ENCODE measurements around the gene SCN8A.

The SCN8A gene

GRCh38 chr12:51722431-51722830, 131.4 kb downstream of the SCN8A start:
- DNase-seq: no peak

DNA sequence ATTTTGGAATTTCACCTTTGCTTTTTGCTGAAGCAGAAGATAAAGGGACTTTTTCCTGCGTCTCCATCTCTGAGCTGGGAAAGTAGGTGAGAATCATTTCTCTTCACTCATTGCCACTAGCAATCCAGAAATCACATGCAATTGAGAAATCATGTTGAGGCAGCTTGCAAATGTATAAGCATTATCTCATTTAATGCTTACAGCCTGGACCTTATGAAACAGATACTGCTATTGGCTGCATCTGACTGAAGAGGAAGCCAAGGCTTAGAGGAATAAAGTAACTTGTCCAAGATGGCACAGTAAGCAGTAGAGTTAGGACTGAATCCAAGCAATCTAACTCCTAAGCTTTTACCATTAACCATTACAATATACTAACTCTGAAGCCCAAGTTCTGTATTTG, 135.1 kb downstream of the SCN8A start:
- DNase-seq: no peak

DNA sequence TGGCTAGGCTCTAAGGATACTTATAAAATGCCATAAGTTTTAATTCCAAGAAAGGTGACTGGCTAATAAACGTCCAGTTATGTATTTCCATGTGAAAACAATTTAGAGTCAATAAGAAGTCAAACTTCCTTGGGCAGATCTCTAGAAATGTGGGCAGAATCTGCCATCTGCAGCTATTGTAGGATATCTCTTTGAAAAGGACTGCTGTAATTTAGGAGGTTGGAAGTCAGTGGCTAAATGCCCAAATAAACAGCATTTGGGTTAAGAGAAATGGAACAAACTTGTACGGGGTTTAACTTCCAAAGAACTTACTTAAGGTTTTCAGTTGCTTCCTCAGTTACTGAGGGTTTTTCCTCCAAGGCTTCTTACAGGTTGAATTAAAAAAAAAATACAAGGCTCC, 135.9 kb downstream of the SCN8A start:
- no peak for DNase-seq

DNA sequence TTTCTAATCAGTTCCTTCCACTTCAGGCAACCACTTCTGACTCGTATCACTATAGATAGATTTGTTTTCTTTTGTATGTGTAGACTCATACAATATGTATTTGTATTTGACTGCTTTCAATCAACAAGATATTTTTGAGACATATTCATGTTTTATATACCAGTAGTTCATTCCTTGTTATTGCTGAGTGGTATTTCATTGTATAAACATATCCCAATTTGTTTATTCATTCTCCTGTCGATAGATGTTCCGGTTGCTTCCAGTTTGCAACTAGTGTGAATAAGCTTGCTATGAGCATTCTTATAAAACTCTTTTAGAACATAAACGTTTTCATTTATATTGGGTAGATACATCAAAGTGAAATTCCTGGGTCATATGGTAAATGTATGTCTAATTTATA, 138.3 kb downstream of the SCN8A start:
- no peak for DNase-seq

DNA sequence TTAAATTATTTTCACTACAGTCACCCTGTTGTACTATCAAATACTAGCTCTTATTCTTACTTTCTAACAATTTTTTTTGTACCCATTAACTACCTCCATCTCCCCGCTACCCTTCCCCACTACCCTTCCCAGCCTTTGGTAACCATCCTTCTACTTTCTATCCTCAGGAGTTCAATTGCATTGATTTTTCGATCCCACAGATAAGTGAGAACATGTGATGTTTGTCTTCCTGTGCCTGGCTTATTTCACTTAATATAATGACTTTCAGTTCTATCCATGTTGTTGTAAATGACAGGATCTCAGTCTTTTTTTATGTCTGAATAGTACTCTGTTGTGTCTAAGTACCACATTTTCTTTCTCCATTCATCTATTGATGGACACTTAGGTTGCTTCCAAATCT, 139.7 kb downstream of the SCN8A start:
- DNase-seq: no peak

DNA sequence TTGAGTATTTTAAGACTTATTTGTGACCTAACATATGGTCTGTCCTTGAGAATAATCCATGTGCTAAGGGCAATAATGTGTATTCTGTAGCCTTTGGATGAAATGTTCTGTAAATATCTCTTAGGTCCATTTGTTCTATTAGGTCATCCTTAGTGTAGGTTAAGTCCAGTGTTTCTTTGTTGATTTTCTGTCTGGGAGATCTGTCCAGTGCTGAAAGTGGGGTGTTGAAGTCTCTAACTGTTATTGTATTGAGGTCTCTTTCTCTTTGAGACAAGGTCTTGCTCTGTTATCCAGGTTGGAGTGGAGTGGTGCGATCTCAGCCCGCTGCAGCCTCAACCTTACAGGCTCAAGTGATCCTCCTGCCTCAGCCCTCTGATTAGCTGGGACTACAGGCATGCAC, 149.5 kb downstream of the SCN8A start:
- DNase-seq: no peak

GRCh38 chr12:51744235-51744634, 153.2 kb downstream of the SCN8A start:
- no peak for DNase-seq

- DNase-seq: no peak
Measured at GRCh38 chr12:51744957-51745356, 153.9 kb downstream of the SCN8A start.

DNA sequence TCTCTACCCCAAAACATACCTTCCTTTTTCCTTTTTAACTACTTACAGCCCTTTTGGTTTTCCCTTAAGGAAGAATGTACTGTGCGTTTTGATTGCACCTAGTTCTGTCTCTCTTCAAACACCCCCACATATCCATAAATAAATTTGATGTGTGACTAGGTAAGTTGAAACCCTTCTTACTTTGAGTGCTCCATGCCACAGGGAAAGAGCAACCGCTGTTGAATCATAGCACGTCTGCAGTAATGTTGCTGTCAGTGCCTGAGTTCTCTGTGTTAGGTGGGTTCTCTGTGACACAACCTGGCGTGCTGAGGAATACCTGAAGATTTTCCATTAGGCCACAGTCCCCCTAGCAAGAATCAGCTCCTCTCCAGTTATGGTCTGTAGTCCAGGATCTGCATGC, 155.4 kb downstream of the SCN8A start:
- no peak for DNase-seq

DNA sequence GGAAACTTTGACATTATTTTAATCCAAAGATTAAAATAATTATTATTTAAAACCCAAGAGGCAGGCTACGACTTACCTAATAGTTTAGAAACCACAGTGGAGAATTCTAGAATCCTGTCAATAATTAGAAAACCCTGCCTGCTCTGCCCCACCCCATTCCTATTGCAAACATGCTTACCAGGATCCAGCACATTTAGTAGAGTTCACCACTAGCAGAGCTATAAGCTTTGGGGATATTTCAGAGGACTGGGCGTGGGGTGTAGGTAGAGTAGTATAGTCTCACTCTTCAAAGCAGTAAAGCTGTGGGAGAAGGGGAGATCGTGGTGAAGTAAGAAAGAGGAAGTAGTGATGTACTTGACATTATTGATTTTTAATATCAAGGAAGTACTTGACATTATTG, 157.2 kb downstream of the SCN8A start:
- DNase-seq: no peak

GRCh38 chr12:51749206-51749985, 158.4 kb downstream of the SCN8A start:
- DNase-seq: no peak

DNA sequence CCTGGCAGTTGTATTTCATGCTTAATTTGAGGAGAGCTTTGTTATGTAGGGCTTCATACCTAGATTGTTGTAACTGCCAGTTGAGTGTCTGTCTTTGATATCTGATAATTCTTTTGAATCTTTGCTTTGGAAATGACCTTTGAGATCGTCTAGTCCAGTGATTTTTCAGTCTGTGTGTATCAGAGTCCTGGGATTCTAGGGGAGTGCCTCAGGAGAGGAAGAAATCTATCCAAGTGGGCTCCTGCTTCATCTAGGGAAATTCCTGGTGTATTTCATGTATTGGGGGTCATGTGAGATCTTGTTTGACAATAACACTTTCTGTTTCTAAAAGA, 158.9 kb downstream of the SCN8A start:
- no peak for DNase-seq

DNA sequence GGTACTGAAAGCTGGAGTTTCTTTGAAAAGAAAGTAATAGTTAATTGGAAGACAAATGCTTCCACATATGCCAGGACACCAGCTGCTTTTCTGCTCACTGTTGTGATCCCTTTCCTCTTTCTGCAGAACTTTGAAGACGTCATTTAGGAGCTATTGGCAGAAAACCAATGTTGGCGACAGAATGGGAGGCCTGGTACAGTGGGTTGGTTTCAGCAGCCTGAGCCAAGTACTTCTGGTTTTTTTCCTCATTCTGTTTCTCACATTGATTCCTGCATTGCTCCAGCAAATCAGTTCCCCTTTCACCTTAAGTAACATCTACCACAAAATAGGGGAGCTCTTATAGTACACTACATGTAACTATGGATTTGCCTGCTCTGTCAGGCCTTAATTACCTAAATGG, 160.6 kb downstream of the SCN8A start:
- DNase-seq: no peak

GRCh38 chr12:51752234-51752889, 161.3 kb downstream of the SCN8A start:
- DNase-seq: no peak

GRCh38 chr12:51753980-51754675, 163.1 kb downstream of the SCN8A start:
- DNase-seq: no peak

- DNase-seq: no peak
Measured at GRCh38 chr12:51755251-51755650, 164.2 kb downstream of the SCN8A start.

DNA sequence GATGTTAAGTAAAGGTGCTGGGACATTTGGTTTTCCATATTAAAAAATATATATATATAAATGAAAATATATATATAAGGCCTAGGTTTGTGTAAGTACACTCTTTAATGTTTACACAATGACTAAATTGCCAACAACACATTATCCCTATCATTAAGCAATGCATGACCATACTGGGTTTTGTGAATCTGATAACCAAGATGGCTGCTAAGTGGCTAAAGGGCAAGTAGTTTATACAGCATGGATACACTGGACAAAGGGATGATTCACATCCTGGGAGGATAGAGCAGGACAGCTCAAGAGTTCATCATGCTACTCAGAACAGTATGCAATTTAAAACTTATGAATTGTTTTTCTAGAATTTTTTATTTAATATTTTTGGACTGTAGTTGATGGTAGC, 168.1 kb downstream of the SCN8A start:
- DNase-seq: no peak

- DNase-seq: no peak
Measured at GRCh38 chr12:51759695-51760094, 168.7 kb downstream of the SCN8A start.

DNA sequence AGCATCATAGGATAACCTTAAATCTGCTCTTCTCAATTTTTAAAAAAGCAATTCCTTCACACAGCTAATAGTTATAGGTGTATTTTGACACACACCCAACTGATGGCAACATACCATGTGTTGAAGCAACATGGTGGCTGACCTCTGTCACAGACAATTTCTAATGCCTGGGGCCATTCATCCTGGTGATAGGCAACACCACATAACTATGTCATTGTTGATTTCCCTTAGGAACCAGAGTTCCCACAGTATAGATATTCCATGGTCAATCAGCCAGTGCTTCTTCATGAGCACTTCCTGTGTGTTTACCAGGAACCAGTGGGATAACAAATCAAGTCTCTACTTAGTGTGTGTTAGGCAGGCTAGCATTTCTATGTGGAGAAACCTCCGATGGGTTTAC, 169.2 kb downstream of the SCN8A start:
- no peak for DNase-seq

GRCh38 chr12:51763743-51764142, 172.7 kb downstream of the SCN8A start:
- no peak for DNase-seq

DNA sequence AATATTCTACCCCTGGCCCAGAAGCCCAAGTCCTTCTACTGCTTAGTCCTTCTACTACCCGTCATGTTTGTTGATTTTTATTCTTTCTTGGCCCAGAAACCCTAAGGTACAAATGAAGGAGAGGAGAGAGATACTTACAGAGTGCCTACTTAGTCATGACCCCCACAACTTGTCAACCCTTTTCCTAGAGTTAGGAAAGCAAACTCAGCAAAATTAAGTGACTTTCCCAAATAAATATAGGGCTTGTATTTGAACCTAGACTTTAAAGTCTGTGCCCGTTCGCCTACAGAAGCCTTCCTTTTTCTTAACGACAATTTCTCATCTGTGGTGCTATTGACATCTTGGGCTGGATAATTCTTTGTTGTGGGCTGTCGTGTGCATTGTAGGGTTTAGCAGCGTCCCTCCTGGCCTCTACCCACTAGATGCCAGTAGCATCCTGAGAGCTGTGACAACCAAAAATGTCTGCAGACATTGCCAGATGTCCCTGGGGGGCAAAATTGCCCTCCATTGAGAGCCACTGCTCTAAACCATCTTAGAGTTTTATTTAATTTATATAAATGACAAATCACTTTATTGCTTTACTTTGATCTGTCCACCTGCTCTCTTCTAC, 175.1 kb downstream of the SCN8A start:
- DNase-seq: no peak

GRCh38 chr12:51771008-51771407, 180.0 kb downstream of the SCN8A start:
- DNase-seq: no peak

DNA sequence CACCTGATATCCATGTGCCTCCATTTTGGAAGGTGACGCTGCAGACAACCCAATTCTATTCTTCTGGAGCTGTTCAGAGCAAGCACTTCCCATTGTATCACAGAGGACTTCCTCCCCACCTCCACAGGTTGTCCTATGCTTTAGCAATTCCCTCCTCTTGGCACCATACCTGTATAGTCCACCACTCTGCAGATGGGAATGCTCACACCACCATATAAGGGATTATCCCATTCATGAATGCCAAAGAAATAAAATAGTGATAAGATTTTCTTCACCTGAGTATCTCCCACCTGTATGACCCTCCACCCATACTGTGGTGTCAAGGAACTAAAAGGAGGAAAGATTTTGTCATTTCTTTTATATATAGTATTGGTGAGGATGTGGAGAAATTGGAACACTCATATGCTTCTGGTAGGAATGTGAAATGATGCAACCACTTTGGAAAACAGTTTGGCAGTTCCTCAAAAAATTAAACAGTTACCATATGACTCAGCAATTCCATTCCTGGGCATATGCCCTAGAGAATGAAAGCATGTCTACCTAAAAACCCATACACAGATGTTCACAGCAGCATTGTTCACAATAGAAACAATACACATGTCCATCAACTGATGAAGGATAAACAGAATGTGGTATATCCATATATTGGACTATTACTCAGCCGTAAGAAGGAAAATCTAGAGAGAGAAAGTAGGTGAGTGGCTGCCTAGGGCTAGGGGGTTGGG, 182.3 kb downstream of the SCN8A start:
- DNase-seq: no peak

Measured in NCI-H2227 treated with DMSO at 0.1 percent for 48 hours (cell line).